Lung (tissue), 12 donors: Measurements from ENCODE around the gene WNT8A. TPM values are rescaled to one million over a fixed set of nuclear protein-coding genes. Genes with fewer than 3 reads are reported as not detected.
A peak's percentile ranks its signal among the peaks of the same experiment; 100 is the strongest.

Experiments
- ATAC-seq: fragments of 200-7000 bp; cut with Tn5 transposase; one replicate; pipeline ENCODE4 v1.9.1; 2020; ENCODE audit warnings: moderate number of reproducible peaks; ENCODE audit not compliant: insufficient read depth, low FRiP score
- DNase-seq, 3 donors: peaks; one replicate each; pipeline ENCODE4 v3.0.0-alpha.2; 2013 to 2017
- H3K27ac ChIP-seq, 2 donors: one replicate each; pipeline ENCODE4 v1.5.1; 2013; ENCODE audit warnings: mild to moderate bottlenecking in 2 of 2, moderate library complexity in 2 of 2, control low read depth in 1 of 2, inconsistent platforms in 1 of 2, low read depth in 1 of 2, low read length in 1 of 2
- H3K27me3 ChIP-seq, 3 donors: one replicate each; pipeline ENCODE4 v1.5.1; 2013; ENCODE audit warnings: low read length in 2 of 3; ENCODE audit not compliant: control insufficient read depth in 3 of 3, insufficient read depth in 3 of 3
- H3K36me3 ChIP-seq, 4 donors: one replicate each; pipeline ENCODE4 v1.5.1; 2013; ENCODE audit warnings: low read length in 4 of 4, mild to moderate bottlenecking in 1 of 4, moderate library complexity in 1 of 4; ENCODE audit not compliant: control insufficient read depth in 4 of 4, insufficient read depth in 4 of 4
- H3K4me1 ChIP-seq, 5 donors: one replicate each; pipeline ENCODE4 v1.5.1; 2013; ENCODE audit warnings: low read length in 5 of 5, mild to moderate bottlenecking in 2 of 5, moderate library complexity in 1 of 5; ENCODE audit not compliant: control insufficient read depth in 5 of 5, insufficient read depth in 5 of 5
- H3K4me3 ChIP-seq: one replicate; pipeline ENCODE4 v1.5.1; 2013; ENCODE audit warnings: mild to moderate bottlenecking, control low read depth, moderate library complexity
- H3K9ac ChIP-seq, 2 donors: one replicate each; pipeline ENCODE4 v1.5.1; 2013; ENCODE audit warnings: low read length in 2 of 2, control low read depth in 1 of 2; ENCODE audit not compliant: insufficient read depth in 1 of 2
- H3K9me3 ChIP-seq, 4 donors: one replicate each; pipeline ENCODE4 v1.5.1; 2013; ENCODE audit warnings: low read length in 3 of 4, mild to moderate bottlenecking in 1 of 4, moderate library complexity in 1 of 4; ENCODE audit not compliant: control insufficient read depth in 4 of 4, insufficient read depth in 3 of 4
- CTCF ChIP-seq: IDR thresholded peaks from 2 replicates; pipeline ENCODE4 v1.5.1; 2012; ENCODE audit warnings: mild to moderate bottlenecking; ENCODE audit errors: control extremely low read depth, extremely low read depth
- WGBS, 2 donors: extraction: QIAGEN DNeasy Blood & Tissue Kit; methylation state at CpG; one replicate each; pipeline ENCODE4 v1.1.7; 2013; 5-methylcytosine and 5-hydroxymethylcytosine counted together
- polyA plus RNA-seq, 2 donors: library from polyadenylated mRNA; stranded (reverse); fragments of 200-250 nt; gene quantifications; one replicate each; pipeline ENCODE4 v1.2.1, GENCODE V29; 2013
- total RNA-seq, 2 donors: library from RNA; depleted of rRNA in 1 of 2; stranded (reverse); fragments of >200 nt in 1 of 2; gene quantifications; one replicate each; pipeline ENCODE4 v1.2.1, GENCODE V29; 2014 to 2021
- donor health status: control.
- donor health status: control.
- donor health status: Bipolar disorder and iron deficiency.
- donor health status: healthy.
- donor health status: DM: yes; HTN: yes; CAD: no.

The WNT8A gene
- total and polyA plus RNA-seq, 4 donors, result not detected

DNA sequence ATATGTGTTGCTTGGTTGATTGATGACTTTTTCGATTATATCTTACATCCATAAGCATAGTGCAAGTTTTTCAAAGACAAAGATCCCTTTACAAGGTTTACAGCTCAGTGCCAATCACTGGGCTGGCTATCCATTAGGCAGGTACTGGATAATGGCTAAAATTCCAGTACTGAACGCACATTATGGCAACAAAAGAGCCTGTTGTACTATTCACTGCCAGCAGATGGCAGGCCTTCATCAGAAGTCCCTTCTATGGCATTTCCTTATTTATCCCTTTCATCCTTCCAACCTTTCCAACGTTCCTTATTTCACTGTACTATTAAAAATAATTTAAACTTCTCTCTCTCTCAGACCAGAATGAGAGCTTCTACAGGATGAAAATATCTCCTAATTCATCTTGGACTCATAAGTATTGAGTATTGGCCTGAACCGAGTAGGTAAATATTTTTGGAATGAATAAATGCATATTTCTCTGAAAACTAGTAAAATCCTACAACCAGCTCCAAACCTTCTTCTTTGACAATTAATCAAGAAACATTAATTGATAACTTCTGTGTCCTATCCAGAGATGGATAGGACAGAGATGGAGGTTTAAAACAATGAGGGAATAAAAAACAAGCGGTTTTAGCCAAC is 6.7 kb upstream of the WNT8A start:
- Histone ChIP-seq H3K27ac (no peak overlapping the region), H3K36me3 (no peaks in the 10 kb centered on the region), H3K27me3 (no peaks in the 10 kb centered on the region), H3K9ac (no peak overlapping the region), H3K4me3 (no peak overlapping the region), H3K4me1 (no peaks in the 10 kb centered on the region), H3K9me3 (no peaks in the 10 kb centered on the region)
- ATAC-seq (peak; percentile 82), DNase-seq (peak; percentile 65 to 77 (median 71))
- peak; percentile 83 for TF ChIP-seq CTCF
- WGBS, 2 donors, result 33 to 38% methylated on average over 5 of the region's 5 CpGs

- Histone ChIP-seq H3K4me1 (no peaks in the 10 kb centered on the region), H3K36me3 (no peaks in the 10 kb centered on the region), H3K9ac (no peak overlapping the region), H3K4me3 (no peak overlapping the region), H3K27ac (no peak overlapping the region), H3K9me3 (no peaks in the 10 kb centered on the region), H3K27me3 (no peaks in the 10 kb centered on the region)
- ATAC-seq (no peak), DNase-seq (no peak)
- no peak for TF ChIP-seq CTCF
- WGBS, 2 donors, result 58 to 65% methylated on average over 1 of the region's 1 CpG
These were observed 5.7 kb upstream of the WNT8A start for GRCh38 chr5:138078006-138078643.

- Histone ChIP-seq H3K4me1 (no peaks in the 10 kb centered on the region), H3K36me3 (no peaks in the 10 kb centered on the region), H3K9me3 (no peaks in the 10 kb centered on the region), H3K9ac (no peak overlapping the region), H3K27me3 (no peaks in the 10 kb centered on the region), H3K4me3 (no peak overlapping the region), H3K27ac (no peak overlapping the region)
- WGBS, 2 donors, result 86 to 89% methylated on average over 4 of the region's 4 CpGs
- DNase-seq (no peak), ATAC-seq (no peak)
- TF ChIP-seq CTCF, result no peak
These were observed 1.8 kb upstream of the WNT8A start for GRCh38 chr5:138082033-138082432.
